Chondrocyte (in vitro differentiated cells): ENCODE data around the gene MICAL3. TPM values are rescaled to one million over a fixed set of nuclear protein-coding genes. Genes with fewer than 3 reads are reported as not detected.
A peak's percentile ranks its signal among the peaks of the same experiment; 100 is the strongest.

Experiments used
- DNase-seq: peaks from one replicate; pipeline ENCODE4 v3.0.0; 2021; ENCODE audit warnings: mixed read lengths, low spot score
- H3K27ac Mint-ChIP-seq: one replicate; pipeline ENCODE4 v1.8.0; 2021; ENCODE audit warnings: mild to moderate bottlenecking, moderate library complexity, mixed read lengths; ENCODE audit not compliant: unreplicated experiment
- H3K27me3 Mint-ChIP-seq: 2 replicates; pipeline ENCODE4 v1.8.0; 2021; ENCODE audit warnings: low read depth, mixed read lengths
- H3K36me3 Mint-ChIP-seq: 2 replicates; pipeline ENCODE4 v1.8.0; 2021; ENCODE audit warnings: low read depth, mixed read lengths
- H3K4me1 Mint-ChIP-seq: 2 replicates; pipeline ENCODE4 v1.8.0; 2021; ENCODE audit warnings: low read depth, mild to moderate bottlenecking, mixed read lengths
- H3K4me3 Mint-ChIP-seq: one replicate; pipeline ENCODE4 v1.8.0; 2021; ENCODE audit warnings: mild to moderate bottlenecking, moderate library complexity, mixed read lengths; ENCODE audit not compliant: unreplicated experiment
- H3K9me3 Mint-ChIP-seq: 2 replicates; pipeline ENCODE4 v1.8.0; 2021; ENCODE audit warnings: low read depth, mixed read lengths
- CTCF ChIP-seq: fragments of 200-600 bp; sonication (generic); IDR thresholded peaks from 2 replicates; pipeline ENCODE4 v1.5.0; 2021; ENCODE audit warnings: antibody characterized with exemption, mild to moderate bottlenecking, moderate library complexity
- total RNA-seq: library from RNA; stranded (reverse); gene quantifications from 3 replicates; pipeline ENCODE4 v1.2.1, GENCODE V29; 2021

Gene MICAL3
- total RNA-seq, 1 donor from 2014 or later = 68.2 TPM

GRCh38 chr22:17744430-17744829 is 279.9 kb downstream of the MICAL3 start:
- TF ChIP-seq CTCF = no peak
- no peaks in the 10 kb centered on the region for H3K36me3 Mint-ChIP-seq
- no peak overlapping the region for H3K4me3 Mint-ChIP-seq
- no peaks in the 10 kb centered on the region for H3K27me3 Mint-ChIP-seq
- no peak overlapping the region for H3K27ac Mint-ChIP-seq
- H3K4me1 Mint-ChIP-seq = no peaks in the 10 kb centered on the region
- H3K9me3 Mint-ChIP-seq = no peaks in the 10 kb centered on the region
- no peak for DNase-seq

GRCh38 chr22:17743661-17744411 is 280.5 kb downstream of the MICAL3 start:
- no peaks in the 10 kb centered on the region for H3K27me3 Mint-ChIP-seq
- no peaks in the 10 kb centered on the region for H3K4me1 Mint-ChIP-seq
- H3K36me3 Mint-ChIP-seq = no peaks in the 10 kb centered on the region
- DNase-seq = no peak
- TF ChIP-seq CTCF = no peak
- H3K27ac Mint-ChIP-seq = no peak overlapping the region
- H3K9me3 Mint-ChIP-seq = no peaks in the 10 kb centered on the region
- no peak overlapping the region for H3K4me3 Mint-ChIP-seq

GRCh38 chr22:17742527-17742902 is 281.8 kb downstream of the MICAL3 start:
- peak; percentile 87 for TF ChIP-seq CTCF
- DNase-seq = no peak
- Mint-ChIP-seq H3K4me1 (no peaks in the 10 kb centered on the region), H3K4me3 (no peak overlapping the region), H3K27me3 (no peaks in the 10 kb centered on the region), H3K27ac (no peak overlapping the region), H3K36me3 (no peaks in the 10 kb centered on the region), H3K9me3 (no peaks in the 10 kb centered on the region)

GRCh38 chr22:17741866-17742526 is 282.4 kb downstream of the MICAL3 start:
- no peak for TF ChIP-seq CTCF
- Mint-ChIP-seq H3K36me3 (no peaks in the 10 kb centered on the region), H3K4me3 (no peak overlapping the region), H3K9me3 (no peaks in the 10 kb centered on the region), H3K27me3 (no peaks in the 10 kb centered on the region), H3K4me1 (no peaks in the 10 kb centered on the region), H3K27ac (no peak overlapping the region)
- no peak for DNase-seq

GRCh38 chr22:17739196-17739975 is 285.0 kb downstream of the MICAL3 start:
- Mint-ChIP-seq H3K27ac (no peak overlapping the region), H3K36me3 (no peaks in the 10 kb centered on the region), H3K4me3 (no peak overlapping the region), H3K9me3 (no peaks in the 10 kb centered on the region), H3K27me3 (no peaks in the 10 kb centered on the region), H3K4me1 (peaks cover 3% of the 10 kb centered on the region)
- no peak for TF ChIP-seq CTCF
- DNase-seq = no peak
